HepG2 (cell line): ENCODE measurements around the gene XPNPEP3. TPM values are rescaled to one million over a fixed set of nuclear protein-coding genes. Genes with fewer than 3 reads are reported as not detected.

Experiments
- ATAC-seq: fragments of 200-7000 bp; cut with Tn5 transposase; 3 replicates; pipeline ENCODE4 v1.9.1; 2020; ENCODE audit warnings: mild to moderate bottlenecking, moderate library complexity
- BruUV-seq: library from RNA; stranded (reverse); fragments of 400-500 nt; replicated peaks from 2 replicates; lab custom pipeline; 2021; lab: Mats Ljungman, UMichigan
- CTCF ChIA-PET: fragments of 300-600 bp; formaldehyde crosslinking; extraction: SDS; loops from one replicate; lab custom pipeline; 2021; ENCODE audit warnings: low total read pairs, inconsistent platforms, low intra/inter-chr PET ratio; lab: Yijun Ruan, JAX
- POLR2A ChIA-PET: fragments of 350-600 bp; sonication (Branson Sonifier 250); formaldehyde crosslinking; loops from one replicate; lab custom pipeline; 2020; ENCODE audit warnings: antibody characterized with exemption, inconsistent platforms; lab: Yijun Ruan, JAX
- DNase-seq: peaks from one replicate; pipeline ENCODE4 v3.0.0-alpha.2; 2015; ENCODE audit warnings: low spot score
- FAIRE-seq: peaks from 3 replicates; lab custom pipeline; 2011; peaks lifted over from hg19 to GRCh38; lab: Jason Lieb, UNC
- H2AFZ ChIP-seq: one replicate; pipeline ENCODE4 v1.6.1; 2011; ENCODE audit warnings: low read length, inconsistent platforms
- H3K27ac ChIP-seq: fragments of 300-600 bp; 3 replicates; pipeline ENCODE4 v1.8.0; 2011; ENCODE audit warnings: mixed run types, mild to moderate bottlenecking, mixed read lengths, low read length, inconsistent platforms; ENCODE audit not compliant: insufficient read depth; ENCODE audit errors: extremely low read length
- H3K27me3 ChIP-seq, 2 experiments: fragments of 200-600 bp in 1 of 2; 2 replicates in 1 of 2; 3 replicates in 1 of 2; pipeline versions ENCODE4 v1.6.0 to v1.8.0; 2011; ENCODE audit warnings: low read length in 2 of 2, mild to moderate bottlenecking in 2 of 2, moderate library complexity in 2 of 2, inconsistent platforms in 1 of 2; ENCODE audit not compliant: insufficient read depth in 2 of 2, control insufficient read depth in 1 of 2
- H3K36me3 ChIP-seq, 2 experiments: fragments of 200-600 bp in 1 of 2; replicated peaks in 1 of 2; 2 replicates in 1 of 2; 3 replicates in 1 of 2; pipeline versions ENCODE4 v1.5.1 to v1.8.0; 2011; ENCODE audit warnings: low read length in 2 of 2, inconsistent platforms in 1 of 2; ENCODE audit not compliant: insufficient read depth in 2 of 2, control insufficient read depth in 1 of 2
- H3K4me1 ChIP-seq: 2 replicates; pipeline ENCODE4 v1.5.1; 2012; ENCODE audit warnings: low read length, inconsistent platforms; ENCODE audit not compliant: insufficient read depth
- H3K4me2 ChIP-seq: 2 replicates; pipeline ENCODE4 v1.6.0; 2011; ENCODE audit warnings: low read depth, low read length, inconsistent platforms
- H3K4me3 ChIP-seq, 3 experiments: fragments of 200-600 bp in 1 of 3; sonication (generic), shearing (Covaris generic) in 1 of 3; replicated peaks in 1 of 3; 2 replicates each; pipeline ENCODE4 v1.5.1; 2011 to 2016; ENCODE audit warnings: low read length in 3 of 3, inconsistent platforms in 2 of 3, low read depth in 2 of 3, mild to moderate bottlenecking in 2 of 3, control low read depth in 1 of 3, mixed read lengths in 1 of 3; ENCODE audit not compliant: insufficient read depth in 1 of 3
- H3K79me2 ChIP-seq: one replicate; pipeline ENCODE4 v1.6.1; 2011; ENCODE audit warnings: low read length, inconsistent platforms; ENCODE audit not compliant: insufficient read depth
- H3K9ac ChIP-seq: 2 replicates; pipeline ENCODE4 v1.6.0; 2011; ENCODE audit warnings: mild to moderate bottlenecking, low read depth, low read length, inconsistent platforms; ENCODE audit not compliant: insufficient read depth
- H3K9me3 ChIP-seq: 2 replicates; pipeline ENCODE4 v1.5.1; 2012; ENCODE audit warnings: mild to moderate bottlenecking, low read length
- H4K20me1 ChIP-seq: 2 replicates; pipeline ENCODE4 v1.6.0; 2011; ENCODE audit warnings: inconsistent platforms, mild to moderate bottlenecking, low read length, moderate library complexity; ENCODE audit not compliant: insufficient read depth
- ARNTL ChIP-seq: sonication (generic); formaldehyde crosslinking; IDR thresholded peaks from 2 replicates; pipeline ENCODE4 v1.4.0; 2020; ENCODE audit warnings: mild to moderate bottlenecking, missing genetic modification reagents
- FOXP1 ChIP-seq, 2 experiments: fragments of 450-650 bp in 1 of 2; IDR thresholded peaks; 2 replicates each; pipeline ENCODE4 v1.6.1; 2017 to 2018; ENCODE audit warnings: antibody characterized with exemption in 1 of 2
- HHEX ChIP-seq: IDR thresholded peaks from 2 replicates; pipeline ENCODE4 v1.6.1; 2016; ENCODE audit warnings: control low read depth
- NR2F1 ChIP-seq, 2 experiments: fragments of 450-650 bp in 1 of 2; formaldehyde crosslinking in 1 of 2; IDR thresholded peaks; 2 replicates each; pipeline versions ENCODE4 v1.5.0 to v1.6.1; 2016 to 2020; ENCODE audit warnings: mild to moderate bottlenecking in 1 of 2, missing compliant biosample characterization in 1 of 2, missing genetic modification reagents in 1 of 2, moderate library complexity in 1 of 2
- SP4 ChIP-seq: sonication (generic); formaldehyde crosslinking; IDR thresholded peaks from 2 replicates; pipeline ENCODE4 v1.8.1; 2023; ENCODE audit warnings: mild to moderate bottlenecking, missing genetic modification reagents
- ZNF121 ChIP-seq: sonication (generic); formaldehyde crosslinking; IDR thresholded peaks from 2 replicates; pipeline ENCODE4 v1.5.0; 2020; ENCODE audit warnings: mild to moderate bottlenecking, missing genetic modification reagents
- ZNF225 ChIP-seq: sonication (generic); formaldehyde crosslinking; IDR thresholded peaks from 2 replicates; pipeline ENCODE4 v1.4.0; 2020; ENCODE audit warnings: mild to moderate bottlenecking, missing genetic modification reagents
- ZNF280D ChIP-seq: sonication (generic); formaldehyde crosslinking; IDR thresholded peaks from 2 replicates; pipeline ENCODE4 v1.5.1; 2020; ENCODE audit warnings: mild to moderate bottlenecking, missing genetic modification reagents
- ZNF460 ChIP-seq: sonication (generic); formaldehyde crosslinking; IDR thresholded peaks from 2 replicates; pipeline ENCODE4 v1.5.1; 2020; ENCODE audit warnings: missing genetic modification reagents, mild to moderate bottlenecking, borderline replicate concordance
- ZNF766 ChIP-seq: sonication (generic); formaldehyde crosslinking; IDR thresholded peaks from 2 replicates; pipeline ENCODE4 v1.5.0; 2020; ENCODE audit warnings: missing genetic modification reagents, borderline replicate concordance
- ZNF790 ChIP-seq: sonication (generic); formaldehyde crosslinking; IDR thresholded peaks from 2 replicates; pipeline ENCODE4 v1.8.0; 2022; ENCODE audit warnings: missing genetic modification reagents, mild to moderate bottlenecking, borderline replicate concordance
- WGBS: methylation state at CpG from one replicate; pipeline ENCODE4 v1.1.6; 2017; ENCODE audit warnings: low lambda C conversion rate; 5-methylcytosine and 5-hydroxymethylcytosine counted together
- in situ Hi-C: cut with HindIII; loops from 2 replicates; pipeline ENCODE4 v1.10.0; 2017; ENCODE audit warnings: low pct_unique_long_range_greater_than_20kb; ENCODE audit not compliant: extremely low pct_ligation_motif_present
- intact Hi-C: fragments of 100-400 bp; cut with micrococcal nuclease; formaldehyde crosslinking; loops from one replicate; pipeline ENCODE4 v1.10.0; 2022; ENCODE audit not compliant: unreplicated experiment
- polyA plus RNA-seq, 8 experiments: library from polyadenylated mRNA; depleted of rRNA in 3 of 8; stranded (reverse) in 7 of 8; unstranded in 1 of 8; fragments of >200 nt; fragmentation: Illumina TruSeq in 4 of 8; extraction: Trizol in 4 of 8; gene quantifications; 2 replicates each; pipeline versions ENCODE4 v1.2.1 to v1.2.3, GENCODE V29; 2011 to 2016; ENCODE audit warnings: low read depth in 4 of 8, missing spikeins in 1 of 8, mixed read lengths in 1 of 8; ENCODE audit not compliant: insufficient read depth in 1 of 8
- total RNA-seq, 5 experiments: library from RNA; depleted of rRNA; stranded (reverse); fragments of >200 nt; fragmentation: Illumina TruSeq; extraction: Trizol; gene quantifications; 2 replicates each; pipeline ENCODE4 v1.2.3, GENCODE V29; 2016; ENCODE audit warnings: low read depth in 1 of 5
- TF ChIP-seq, protein P1 (sequence below): sonication (generic); formaldehyde crosslinking; IDR thresholded peaks from 2 replicates; pipeline ENCODE4 v1.9.0; 2022; ENCODE audit warnings: missing genetic modification reagents, mild to moderate bottlenecking, borderline replicate concordance

Gene XPNPEP3
- total and polyA plus RNA-seq, 2 of the 13 experiments (the other 11 are each of a cell fraction or from before 2014, with no cell fraction given), result 10.3 to 14.0 TPM

GRCh38 chr22:40818192-40818746 is 38.7 kb upstream of the XPNPEP3 start:
- in situ Hi-C loops, result no loop called here
- intact Hi-C loops, result no loop called here
- no peaks in the 10 kb centered on the region for H4K20me1 ChIP-seq
- ChIA-PET CTCF (no interaction called here), POLR2A (interaction anchor here (0.7 to 1.5 kb wide), 2 partner anchors 71 to 183 kb away, joined by 4 read pairs; no protein-coding TSS in a partner anchor)
- peaks cover 43% of the 10 kb centered on the region for H3K79me2 ChIP-seq
- peak overlapping the region; percentile 48 for H2AFZ ChIP-seq
- TF ChIP-seq NR2F1 (CRISPR knock-in tag; IDR thresholded peaks at IDR 0.05), result no peak
- TF ChIP-seq ZNF790 (CRISPR knock-in tag), result no peak
- no peak for TF ChIP-seq ZNF280D (CRISPR knock-in tag)
- TF ChIP-seq ZNF225 (CRISPR knock-in tag), result no peak
- TF ChIP-seq SP4, result no peak
- TF ChIP-seq FOXP1 (IDR thresholded peaks at IDR 0.05), result no peak
- TF ChIP-seq FOXP1 (CRISPR knock-in tag; IDR thresholded peaks at IDR 0.05), result no peak
- TF ChIP-seq ARNTL, result no peak
- TF ChIP-seq ZNF121, result peak; percentile 75
- TF ChIP-seq ZNF766 (CRISPR knock-in tag), result peak; percentile 47; the same call in 1 of the 2 replicates
- TF ChIP-seq, protein P1, sequence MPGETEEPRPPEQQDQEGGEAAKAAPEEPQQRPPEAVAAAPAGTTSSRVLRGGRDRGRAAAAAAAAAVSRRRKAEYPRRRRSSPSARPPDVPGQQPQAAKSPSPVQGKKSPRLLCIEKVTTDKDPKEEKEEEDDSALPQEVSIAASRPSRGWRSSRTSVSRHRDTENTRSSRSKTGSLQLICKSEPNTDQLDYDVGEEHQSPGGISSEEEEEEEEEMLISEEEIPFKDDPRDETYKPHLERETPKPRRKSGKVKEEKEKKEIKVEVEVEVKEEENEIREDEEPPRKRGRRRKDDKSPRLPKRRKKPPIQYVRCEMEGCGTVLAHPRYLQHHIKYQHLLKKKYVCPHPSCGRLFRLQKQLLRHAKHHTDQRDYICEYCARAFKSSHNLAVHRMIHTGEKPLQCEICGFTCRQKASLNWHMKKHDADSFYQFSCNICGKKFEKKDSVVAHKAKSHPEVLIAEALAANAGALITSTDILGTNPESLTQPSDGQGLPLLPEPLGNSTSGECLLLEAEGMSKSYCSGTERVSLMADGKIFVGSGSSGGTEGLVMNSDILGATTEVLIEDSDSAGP (CRISPR knock-in tag), result no peak
- TF ChIP-seq HHEX (CRISPR knock-in tag), result no peak
- peak; percentile 85; the same call in 1 of the 2 replicates for TF ChIP-seq ZNF460 (CRISPR knock-in tag)
- ATAC-seq, result no peak; the same call in 2 of the 3 replicates
- no peak for DNase-seq
- peak overlapping the region; percentile 85 for H3K9ac ChIP-seq
- WGBS, result 5% methylated on average over 14 of the region's 14 CpGs
- H3K4me2 ChIP-seq, result peak overlapping the region; percentile 99
- peaks cover 40% of the 10 kb centered on the region for H3K4me1 ChIP-seq
- no peaks in the 10 kb centered on the region; a peak in 1 of 5 replicates for H3K36me3 ChIP-seq
- H3K4me3 ChIP-seq, result peak overlapping the region; percentile 97 to 98 (median 98)
- no peak for FAIRE-seq
- TSS peak; percentile 47 for BruUV-seq
- H3K9me3 ChIP-seq, result no peaks in the 10 kb centered on the region
- H3K27me3 ChIP-seq, result no peaks in the 10 kb centered on the region; a peak in 1 of 5 replicates
- peak overlapping the region; percentile 80 for H3K27ac ChIP-seq
